Dendritic cell treated with granulocyte-macrophage colony-stimulating factor and Interleukin-4, amounts not matched to agents 40 ng/mL and 50 ng/mL, for 4 days (primary cell): Measurements from ENCODE around the gene ROBO1.

Experiments used
- H3K27ac Mint-ChIP-seq: one replicate; pipeline ENCODE4 v1.8.0; 2022; ENCODE audit warnings: mild to moderate bottlenecking, mixed read lengths
- H3K27me3 Mint-ChIP-seq: one replicate; pipeline ENCODE4 v1.8.0; 2022; ENCODE audit warnings: mild to moderate bottlenecking, mixed read lengths
- H3K36me3 Mint-ChIP-seq: one replicate; pipeline ENCODE4 v1.8.0; 2022; ENCODE audit warnings: low read depth, mixed read lengths
- H3K4me1 Mint-ChIP-seq: one replicate; pipeline ENCODE4 v1.8.0; 2022; ENCODE audit warnings: low read depth, mixed read lengths
- H3K4me3 Mint-ChIP-seq: one replicate; pipeline ENCODE4 v1.8.0; 2022; ENCODE audit warnings: mild to moderate bottlenecking, moderate library complexity, mixed read lengths
- H3K9me3 Mint-ChIP-seq: one replicate; pipeline ENCODE4 v1.8.0; 2022; ENCODE audit warnings: mixed read lengths
- intact Hi-C: fragments of 100-400 bp; cut with micrococcal nuclease; formaldehyde crosslinking; loops from one replicate; pipeline ENCODE4 v1.15.0; 2022

Gene ROBO1

DNA sequence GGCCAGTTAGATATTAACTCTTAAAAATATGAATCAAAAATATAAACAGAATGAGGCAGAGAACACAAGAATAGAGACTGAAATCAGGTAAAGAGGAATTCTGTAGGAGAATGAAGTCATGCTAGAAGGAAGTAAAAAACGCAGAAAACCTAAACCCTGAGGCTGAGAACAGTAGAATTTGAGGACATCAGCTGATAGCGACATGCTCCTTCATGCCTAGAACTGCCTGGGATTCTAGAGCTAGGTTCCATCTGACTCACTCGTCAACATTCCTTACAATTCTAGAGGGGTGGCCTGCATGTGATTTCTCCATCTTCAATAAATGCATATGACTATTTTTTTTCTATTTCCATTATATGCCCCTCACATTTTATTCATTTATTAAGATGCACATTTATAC lies 343.0 kb downstream of the ROBO1 start:
- Mint-ChIP-seq H3K4me3 (no peak overlapping the region), H3K27me3 (no peaks in the 10 kb centered on the region), H3K4me1 (no peaks in the 10 kb centered on the region), H3K27ac (no peak overlapping the region), H3K36me3 (no peaks in the 10 kb centered on the region), H3K9me3 (no peaks in the 10 kb centered on the region)
- intact Hi-C loops = no loop called here

DNA sequence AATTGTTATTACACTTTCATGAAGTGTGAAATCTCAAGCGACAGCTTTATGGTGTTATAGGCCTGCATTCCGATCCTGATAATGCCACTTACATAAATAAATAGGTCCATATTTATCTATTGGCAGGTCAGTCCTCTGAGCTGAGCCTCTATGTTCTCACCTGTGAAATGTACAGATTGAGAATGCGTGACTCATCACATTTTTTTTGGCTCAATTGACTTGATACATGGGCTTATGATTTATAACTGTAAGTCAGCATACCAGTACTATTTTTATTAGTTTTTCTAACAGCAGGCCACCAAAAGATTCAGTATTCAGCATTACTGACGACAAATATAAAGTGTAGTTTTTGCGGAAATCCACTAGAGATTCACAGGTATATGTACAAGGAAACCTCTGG lies 344.4 kb downstream of the ROBO1 start:
- intact Hi-C loops = no loop called here
- Mint-ChIP-seq H3K4me3 (no peak overlapping the region), H3K4me1 (no peaks in the 10 kb centered on the region), H3K27ac (no peak overlapping the region), H3K9me3 (no peaks in the 10 kb centered on the region), H3K27me3 (no peaks in the 10 kb centered on the region), H3K36me3 (no peaks in the 10 kb centered on the region)

DNA sequence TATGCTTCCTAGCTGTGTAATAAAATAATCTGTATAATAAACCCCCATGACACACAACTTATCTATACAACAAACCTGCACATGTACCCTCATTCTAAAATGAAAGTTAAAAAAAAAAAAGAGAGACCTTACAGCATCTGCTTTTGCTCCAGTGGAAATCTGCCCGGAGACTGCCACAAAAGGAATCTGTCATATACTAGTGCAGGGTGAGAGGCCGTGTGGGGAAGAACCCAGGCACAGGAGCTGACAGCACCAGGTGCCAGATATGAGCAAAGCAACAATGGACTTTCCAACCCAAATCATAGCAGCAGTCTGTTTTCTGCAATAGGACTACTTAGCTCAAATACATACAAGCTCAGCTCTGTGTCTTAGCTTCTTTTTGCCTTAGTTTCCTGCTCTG lies 346.5 kb downstream of the ROBO1 start:
- intact Hi-C loops = no loop called here
- no peak overlapping the region for H3K27ac Mint-ChIP-seq
- no peaks in the 10 kb centered on the region for H3K27me3 Mint-ChIP-seq
- no peaks in the 10 kb centered on the region for H3K4me1 Mint-ChIP-seq
- H3K9me3 Mint-ChIP-seq = no peaks in the 10 kb centered on the region
- no peaks in the 10 kb centered on the region for H3K36me3 Mint-ChIP-seq
- no peak overlapping the region for H3K4me3 Mint-ChIP-seq

DNA sequence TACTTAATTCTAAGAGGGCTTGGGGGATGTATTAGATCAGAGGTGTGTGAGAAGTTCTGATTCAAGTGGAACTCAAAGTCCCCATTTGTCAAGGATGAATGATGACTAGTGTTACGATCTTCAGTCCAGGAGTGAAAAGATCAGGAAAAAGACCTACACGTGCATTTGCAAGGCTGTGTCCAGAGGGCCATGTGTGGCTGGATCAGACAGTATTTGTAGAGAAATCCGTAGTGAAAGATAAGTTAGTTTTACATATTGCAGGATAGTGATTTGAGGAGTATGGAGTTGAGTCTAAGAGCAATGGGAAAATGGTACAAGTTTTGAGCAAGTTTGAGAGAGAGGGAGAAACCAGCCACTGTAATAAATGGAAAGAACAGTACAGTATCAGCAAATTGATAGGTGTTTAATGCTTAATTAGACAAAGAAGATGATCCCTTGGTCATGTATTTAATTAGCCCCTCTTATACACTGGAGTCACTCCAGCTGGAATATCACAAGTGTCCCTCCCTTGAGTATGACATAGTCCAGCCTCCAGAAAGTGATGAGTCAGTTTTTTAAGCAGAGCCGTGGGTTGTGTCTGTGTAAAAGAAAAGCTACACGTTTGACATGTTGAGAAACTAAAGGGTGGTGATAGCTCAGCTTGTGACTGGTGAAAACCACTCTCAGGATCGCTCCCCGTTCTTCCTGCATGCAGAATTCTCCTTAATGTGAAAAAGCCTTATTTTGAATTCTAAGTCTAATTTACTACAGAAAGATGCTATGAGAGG lies 348.8 kb downstream of the ROBO1 start:
- no peak overlapping the region for H3K4me3 Mint-ChIP-seq
- no peaks in the 10 kb centered on the region for H3K27me3 Mint-ChIP-seq
- no peak overlapping the region for H3K27ac Mint-ChIP-seq
- H3K9me3 Mint-ChIP-seq = no peaks in the 10 kb centered on the region
- intact Hi-C loops = no loop called here
- no peaks in the 10 kb centered on the region for H3K36me3 Mint-ChIP-seq
- no peaks in the 10 kb centered on the region for H3K4me1 Mint-ChIP-seq

DNA sequence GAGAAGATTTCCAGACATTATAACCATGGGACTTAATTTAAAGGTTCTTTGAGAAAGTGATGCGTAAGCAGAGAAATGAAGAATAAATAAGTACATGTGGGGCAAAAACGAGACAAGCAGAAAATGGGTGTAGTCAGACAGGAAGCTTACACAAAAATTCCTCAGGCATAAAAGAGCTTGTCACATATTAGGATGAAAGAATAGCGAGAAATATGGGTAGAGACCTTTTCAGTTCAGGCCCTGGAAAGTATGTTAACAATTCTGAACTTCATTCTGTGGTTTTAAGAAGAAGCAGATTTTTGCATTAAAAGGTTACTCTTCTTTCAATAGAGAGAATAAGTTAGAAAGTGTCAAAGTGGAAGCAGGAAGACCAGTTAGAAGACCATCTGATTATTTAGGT lies 352.4 kb downstream of the ROBO1 start:
- no peaks in the 10 kb centered on the region for H3K9me3 Mint-ChIP-seq
- H3K4me1 Mint-ChIP-seq = no peaks in the 10 kb centered on the region
- H3K27me3 Mint-ChIP-seq = no peaks in the 10 kb centered on the region
- intact Hi-C loops = no loop called here
- H3K27ac Mint-ChIP-seq = no peak overlapping the region
- no peak overlapping the region for H3K4me3 Mint-ChIP-seq
- no peaks in the 10 kb centered on the region for H3K36me3 Mint-ChIP-seq

DNA sequence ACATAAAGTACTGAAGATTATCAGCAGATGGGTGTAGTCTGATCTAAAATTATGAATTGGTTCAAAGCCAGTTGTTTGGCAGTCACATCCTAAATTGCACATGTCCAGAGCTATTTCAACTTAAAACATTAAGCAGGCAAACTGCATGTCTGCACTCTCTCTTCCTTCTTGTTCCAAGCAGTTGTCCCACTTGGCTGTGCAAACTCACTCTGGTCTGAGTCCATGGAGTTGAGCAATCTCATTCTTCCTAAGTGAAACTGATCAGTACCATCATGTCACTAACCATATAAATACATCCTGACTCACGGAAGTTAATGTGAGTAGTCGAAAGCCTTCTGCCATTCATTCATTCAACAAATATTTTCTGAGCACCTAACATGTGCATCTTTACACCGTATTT lies 353.0 kb downstream of the ROBO1 start:
- no peak overlapping the region for H3K27ac Mint-ChIP-seq
- no peaks in the 10 kb centered on the region for H3K9me3 Mint-ChIP-seq
- H3K4me1 Mint-ChIP-seq = no peaks in the 10 kb centered on the region
- intact Hi-C loops = no loop called here
- H3K27me3 Mint-ChIP-seq = no peaks in the 10 kb centered on the region
- H3K4me3 Mint-ChIP-seq = no peak overlapping the region
- H3K36me3 Mint-ChIP-seq = no peaks in the 10 kb centered on the region

DNA sequence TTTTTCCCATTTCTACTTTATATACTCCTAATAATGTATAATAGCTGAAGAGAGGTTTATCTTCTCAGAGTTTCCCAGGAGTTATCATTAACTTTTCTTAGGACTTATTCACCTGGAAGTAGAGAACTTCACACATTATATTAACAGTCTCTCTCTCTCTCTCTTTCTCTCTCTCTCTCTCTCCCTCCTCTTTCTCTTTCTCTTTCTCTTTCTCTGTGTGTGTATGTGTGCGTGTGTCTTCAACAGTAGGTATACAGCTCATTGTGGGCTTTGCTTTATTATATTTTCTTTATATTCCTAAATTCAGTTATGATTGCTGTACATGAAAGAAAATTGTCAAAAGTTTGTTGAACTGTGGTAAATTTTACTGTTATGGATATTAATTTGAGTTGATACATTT lies 353.8 kb downstream of the ROBO1 start:
- Mint-ChIP-seq H3K36me3 (no peaks in the 10 kb centered on the region), H3K27ac (no peak overlapping the region), H3K4me3 (no peak overlapping the region), H3K9me3 (no peaks in the 10 kb centered on the region), H3K4me1 (no peaks in the 10 kb centered on the region), H3K27me3 (no peaks in the 10 kb centered on the region)
- intact Hi-C loops = no loop called here

DNA sequence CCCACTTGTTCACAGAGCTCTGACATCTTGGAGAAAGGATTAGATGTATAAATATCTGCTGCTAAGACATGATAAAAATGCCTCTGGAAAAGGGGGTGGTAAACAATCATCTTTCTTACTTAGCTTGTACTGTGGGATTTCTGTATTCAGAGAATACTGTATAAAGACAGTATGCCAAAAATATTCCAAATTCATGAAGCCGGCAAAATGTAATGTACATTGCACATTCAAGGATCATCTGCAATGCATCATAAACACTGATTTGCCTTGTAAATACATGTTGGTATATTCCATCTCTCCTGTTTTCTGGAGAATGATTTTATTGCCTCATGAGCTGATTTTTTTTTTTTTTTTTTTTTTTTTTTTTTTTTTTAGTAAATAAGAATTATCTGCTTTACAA lies 355.3 kb downstream of the ROBO1 start:
- intact Hi-C loops = no loop called here
- H3K9me3 Mint-ChIP-seq = no peaks in the 10 kb centered on the region
- no peaks in the 10 kb centered on the region for H3K4me1 Mint-ChIP-seq
- no peaks in the 10 kb centered on the region for H3K27me3 Mint-ChIP-seq
- H3K36me3 Mint-ChIP-seq = no peaks in the 10 kb centered on the region
- no peak overlapping the region for H3K4me3 Mint-ChIP-seq
- H3K27ac Mint-ChIP-seq = no peak overlapping the region

DNA sequence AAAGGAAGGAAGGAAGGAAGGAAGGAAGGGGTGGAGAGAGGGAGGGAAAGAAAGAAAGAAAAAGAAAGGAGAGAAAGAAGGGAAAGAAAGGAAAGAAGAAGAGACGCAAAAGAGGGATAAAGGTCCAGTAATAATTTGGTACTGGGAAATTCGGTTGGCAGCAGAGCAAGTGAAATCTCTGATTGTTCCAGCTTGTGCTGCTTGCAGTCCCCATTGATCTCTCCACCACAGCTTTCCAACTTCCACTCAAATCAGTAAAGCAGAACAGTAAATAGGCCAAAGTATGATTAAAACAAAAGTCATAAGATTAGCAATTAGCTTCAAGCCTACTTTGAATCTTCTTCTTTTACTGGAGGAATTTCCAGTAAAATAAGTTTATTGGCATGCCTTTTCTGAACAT lies 357.2 kb downstream of the ROBO1 start:
- H3K36me3 Mint-ChIP-seq = no peaks in the 10 kb centered on the region
- intact Hi-C loops = no loop called here
- no peaks in the 10 kb centered on the region for H3K4me1 Mint-ChIP-seq
- H3K9me3 Mint-ChIP-seq = no peaks in the 10 kb centered on the region
- H3K27me3 Mint-ChIP-seq = no peaks in the 10 kb centered on the region
- no peak overlapping the region for H3K27ac Mint-ChIP-seq
- no peak overlapping the region for H3K4me3 Mint-ChIP-seq

DNA sequence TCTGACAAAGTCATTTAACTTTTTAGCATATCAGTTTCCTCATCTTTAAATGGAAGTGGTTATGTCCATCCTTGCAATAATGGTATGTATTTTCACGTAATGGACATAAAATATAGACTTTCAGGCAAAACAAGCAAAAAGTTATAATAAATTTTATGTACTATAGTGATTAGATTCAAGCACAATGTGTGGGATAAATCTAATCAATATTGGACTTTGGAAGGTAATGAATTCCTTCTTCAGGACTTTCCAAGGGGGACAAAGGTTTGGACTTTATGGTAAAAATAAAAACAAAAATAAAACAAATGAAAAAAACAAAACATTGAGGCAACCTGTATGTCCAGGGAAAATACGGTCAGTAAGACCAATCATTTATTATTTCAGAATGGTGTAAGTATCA lies 357.7 kb downstream of the ROBO1 start:
- Mint-ChIP-seq H3K27me3 (no peaks in the 10 kb centered on the region), H3K27ac (no peak overlapping the region), H3K4me3 (no peak overlapping the region), H3K4me1 (no peaks in the 10 kb centered on the region), H3K36me3 (no peaks in the 10 kb centered on the region), H3K9me3 (no peaks in the 10 kb centered on the region)
- intact Hi-C loops = no loop called here

DNA sequence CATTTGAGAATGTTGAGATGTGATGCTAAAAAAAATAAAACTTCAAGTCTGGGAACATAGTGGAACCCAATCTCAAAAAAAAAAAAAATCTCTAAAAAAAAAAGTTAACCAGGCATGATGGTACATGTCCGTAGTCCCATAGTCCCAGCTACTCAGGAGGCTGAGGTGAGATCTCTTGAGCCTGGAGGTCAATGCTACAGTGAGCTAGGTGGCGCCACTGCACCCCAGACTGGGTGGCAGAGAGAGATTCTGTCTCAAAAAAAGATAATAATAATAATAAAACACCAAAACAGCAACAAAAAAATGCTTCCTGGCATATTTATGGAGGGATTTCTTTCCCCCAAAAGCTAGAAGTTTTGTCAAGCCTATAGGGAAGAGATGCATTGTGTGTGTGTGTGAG lies 361.6 kb downstream of the ROBO1 start:
- Mint-ChIP-seq H3K4me1 (no peaks in the 10 kb centered on the region), H3K27ac (no peak overlapping the region), H3K9me3 (no peaks in the 10 kb centered on the region), H3K27me3 (no peaks in the 10 kb centered on the region), H3K36me3 (no peaks in the 10 kb centered on the region), H3K4me3 (no peak overlapping the region)
- intact Hi-C loops = no loop called here

DNA sequence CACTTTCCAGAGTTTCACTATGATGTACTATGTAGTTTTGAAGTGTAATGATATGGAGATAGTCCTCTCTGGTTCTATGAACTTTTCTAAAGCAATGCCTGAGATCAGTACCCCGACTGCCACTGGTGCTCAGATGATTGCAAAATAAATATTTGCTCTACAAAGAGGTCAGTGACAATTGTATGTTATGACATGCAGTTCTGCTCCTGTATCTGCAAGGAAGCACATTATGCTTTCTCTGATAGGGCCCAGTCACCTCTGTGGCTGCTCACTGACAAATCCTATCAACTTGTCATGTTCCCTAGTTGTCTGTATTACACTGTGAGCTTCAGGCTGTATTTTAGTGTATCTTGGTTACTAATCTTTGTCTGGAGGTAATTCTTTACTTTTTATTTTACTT lies 362.6 kb downstream of the ROBO1 start:
- Mint-ChIP-seq H3K27ac (no peak overlapping the region), H3K9me3 (no peaks in the 10 kb centered on the region), H3K4me3 (no peak overlapping the region), H3K4me1 (no peaks in the 10 kb centered on the region), H3K27me3 (no peaks in the 10 kb centered on the region), H3K36me3 (no peaks in the 10 kb centered on the region)
- intact Hi-C loops = no loop called here

DNA sequence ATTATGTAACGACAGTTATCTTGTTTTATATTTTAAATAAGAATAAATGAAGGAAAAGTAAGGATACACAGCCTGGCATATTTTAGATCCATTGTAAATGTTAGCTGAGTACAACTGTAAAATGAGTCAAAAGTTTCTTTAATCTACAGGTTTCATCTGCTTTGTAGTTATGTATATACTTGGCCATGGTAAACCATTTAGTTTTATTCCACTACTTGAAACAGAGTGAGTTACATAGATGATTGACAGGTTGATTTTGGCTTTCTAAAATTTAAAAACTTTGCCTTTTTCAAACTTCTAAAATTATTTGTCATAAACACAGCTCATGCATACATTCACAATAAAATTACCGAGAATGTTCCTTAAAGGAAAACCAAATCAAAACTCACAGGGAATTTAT lies 371.2 kb downstream of the ROBO1 start:
- Mint-ChIP-seq H3K4me1 (no peaks in the 10 kb centered on the region), H3K9me3 (no peaks in the 10 kb centered on the region), H3K27me3 (no peaks in the 10 kb centered on the region), H3K4me3 (no peak overlapping the region), H3K27ac (no peak overlapping the region), H3K36me3 (no peaks in the 10 kb centered on the region)
- intact Hi-C loops = no loop called here

DNA sequence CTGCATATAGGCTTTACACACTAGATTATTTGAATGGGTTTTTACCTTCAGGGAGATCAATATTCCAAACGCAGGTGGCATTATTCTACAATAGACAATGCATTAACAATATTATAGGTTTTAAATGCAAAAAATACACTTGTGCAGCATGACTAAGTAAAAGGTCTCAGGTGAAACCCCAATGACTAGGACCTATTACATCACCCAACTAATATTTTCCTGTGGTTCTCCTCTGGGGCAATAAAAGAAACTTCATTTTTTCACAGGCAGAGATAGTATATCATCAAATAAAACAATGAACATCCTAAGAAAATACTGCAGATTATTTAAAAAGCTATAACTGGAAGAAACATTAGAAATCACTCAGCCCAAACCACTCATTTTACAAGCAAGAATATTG lies 375.3 kb downstream of the ROBO1 start:
- H3K4me3 Mint-ChIP-seq = no peak overlapping the region
- no peak overlapping the region for H3K27ac Mint-ChIP-seq
- H3K4me1 Mint-ChIP-seq = no peaks in the 10 kb centered on the region
- intact Hi-C loops = no loop called here
- H3K9me3 Mint-ChIP-seq = no peaks in the 10 kb centered on the region
- no peaks in the 10 kb centered on the region for H3K27me3 Mint-ChIP-seq
- no peaks in the 10 kb centered on the region for H3K36me3 Mint-ChIP-seq

DNA sequence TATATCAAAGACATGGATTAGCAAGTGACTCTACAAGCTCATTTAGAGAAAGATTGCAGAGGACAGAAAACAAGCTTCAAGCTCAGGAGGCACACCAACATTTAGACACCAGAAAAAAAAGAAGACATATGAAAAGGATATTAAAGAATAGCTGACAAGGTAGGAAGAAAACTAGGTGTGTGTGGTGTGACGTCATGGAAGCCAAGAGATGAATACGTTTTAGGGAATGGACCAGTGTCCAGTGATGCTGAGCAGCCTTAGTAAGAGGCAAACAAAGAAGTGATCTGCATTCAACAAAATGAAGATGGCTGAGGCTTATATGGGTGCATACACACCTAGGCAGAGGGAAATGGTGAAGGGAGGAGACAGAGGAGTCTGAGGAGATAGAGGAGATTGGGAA lies 377.4 kb downstream of the ROBO1 start:
- no peak overlapping the region for H3K4me3 Mint-ChIP-seq
- no peaks in the 10 kb centered on the region for H3K27me3 Mint-ChIP-seq
- H3K36me3 Mint-ChIP-seq = no peaks in the 10 kb centered on the region
- H3K9me3 Mint-ChIP-seq = no peaks in the 10 kb centered on the region
- H3K27ac Mint-ChIP-seq = no peak overlapping the region
- intact Hi-C loops = no loop called here
- no peaks in the 10 kb centered on the region for H3K4me1 Mint-ChIP-seq
